ENCODE data around the gene NF1. TPM values are rescaled to one million over a fixed set of nuclear protein-coding genes. Genes with fewer than 3 reads are reported as not detected.

NF1 gene
- total and polyA plus RNA-seq, 2 experiments from 2014 or later, result 8.4 to 45.9 TPM

GRCh38 chr17:31369266-31369665, 274.5 kb downstream of the NF1 start:
- H2AFZ ChIP-seq, result no peak overlapping the region
- no peaks in the 10 kb centered on the region for H3K79me2 ChIP-seq
- H3K9me2 ChIP-seq (replicated peaks; ENCODE audit: insufficient read depth), result no peaks in the 10 kb centered on the region
- H4K20me1 ChIP-seq (ENCODE audit: insufficient read depth, poor library complexity, severe bottlenecking), result no peaks in the 10 kb centered on the region
- no peak for TF ChIP-seq CTCF (IDR thresholded peaks at IDR 0.05; ENCODE audit: poor library complexity)
- no peak for TF ChIP-seq EZH2 (IDR thresholded peaks at IDR 0.05; ENCODE audit: borderline replicate concordance)
- TF ChIP-seq EZH2phosphoT487 (IDR thresholded peaks at IDR 0.05; ENCODE audit: low read depth, severe bottlenecking, unreplicated experiment), result no peak
- H3K4me2 ChIP-seq, result no peak overlapping the region
- DNase-seq (ENCODE audit: low spot score), result no peak
- H3K9me3 ChIP-seq (ENCODE audit: low read depth), result no peaks in the 10 kb centered on the region
- H3K27ac ChIP-seq, result no peak overlapping the region
- no peak overlapping the region for H3K4me3 ChIP-seq
- H3K27me3 ChIP-seq, result no peaks in the 10 kb centered on the region
- no peaks in the 10 kb centered on the region for H3K4me1 ChIP-seq (ENCODE audit: insufficient read depth)
- H3K36me3 ChIP-seq (replicated peaks; ENCODE audit: insufficient read depth, low read depth), result no peaks in the 10 kb centered on the region

GRCh38 chr17:31371511-31372097, 276.8 kb downstream of the NF1 start:
- TF ChIP-seq CTCF (IDR thresholded peaks at IDR 0.05; ENCODE audit: poor library complexity) (no peak), EZH2phosphoT487 (IDR thresholded peaks at IDR 0.05; ENCODE audit: low read depth, severe bottlenecking, unreplicated experiment) (no peak), EZH2 (IDR thresholded peaks at IDR 0.05; ENCODE audit: borderline replicate concordance) (no peak)
- 55% methylated on average over 4 of the region's 4 CpGs for whole genome bisulfite sequencing (ENCODE audit: low lambda C conversion rate, missing lambda C conversion rate)
- Histone ChIP-seq H3K36me3 (replicated peaks; ENCODE audit: insufficient read depth, low read depth) (no peaks in the 10 kb centered on the region), H3K4me2 (no peak overlapping the region), H3K4me3 (no peak overlapping the region), H3K9me2 (replicated peaks; ENCODE audit: insufficient read depth) (no peaks in the 10 kb centered on the region), H3K27ac (no peak overlapping the region), H3K79me2 (no peaks in the 10 kb centered on the region), H3K4me1 (ENCODE audit: insufficient read depth) (no peaks in the 10 kb centered on the region), H3K27me3 (no peaks in the 10 kb centered on the region), H2AFZ (no peak overlapping the region), H4K20me1 (ENCODE audit: insufficient read depth, poor library complexity, severe bottlenecking) (no peaks in the 10 kb centered on the region), H3K9me3 (ENCODE audit: low read depth) (no peaks in the 10 kb centered on the region)
- DNase-seq (ENCODE audit: low spot score), result no peak

GRCh38 chr17:31373150-31374093, 278.6 kb downstream of the NF1 start:
- no peak overlapping the region for H3K4me2 ChIP-seq
- no peaks in the 10 kb centered on the region for H3K27me3 ChIP-seq
- H3K4me3 ChIP-seq, result no peak overlapping the region
- no peaks in the 10 kb centered on the region for H3K79me2 ChIP-seq
- H4K20me1 ChIP-seq (ENCODE audit: insufficient read depth, poor library complexity, severe bottlenecking), result no peaks in the 10 kb centered on the region
- H3K36me3 ChIP-seq (replicated peaks; ENCODE audit: insufficient read depth, low read depth), result no peaks in the 10 kb centered on the region
- WGBS (ENCODE audit: low lambda C conversion rate, missing lambda C conversion rate), result 95% methylated on average over 10 of the region's 10 CpGs
- H3K27ac ChIP-seq, result no peak overlapping the region
- peak; percentile 57 for DNase-seq (ENCODE audit: low spot score)
- no peaks in the 10 kb centered on the region for H3K4me1 ChIP-seq (ENCODE audit: insufficient read depth)
- H3K9me2 ChIP-seq (replicated peaks; ENCODE audit: insufficient read depth), result no peaks in the 10 kb centered on the region
- no peaks in the 10 kb centered on the region for H3K9me3 ChIP-seq (ENCODE audit: low read depth)
- H2AFZ ChIP-seq, result no peak overlapping the region
- TF ChIP-seq CTCF (IDR thresholded peaks at IDR 0.05; ENCODE audit: poor library complexity) (peak; percentile 53), EZH2 (IDR thresholded peaks at IDR 0.05; ENCODE audit: borderline replicate concordance) (no peak), EZH2phosphoT487 (IDR thresholded peaks at IDR 0.05; ENCODE audit: low read depth, severe bottlenecking, unreplicated experiment) (no peak)
